IMR-90 (cell line): ENCODE results near the gene EPS15. TPM values are rescaled to one million over a fixed set of nuclear protein-coding genes. Genes with fewer than 3 reads are reported as not detected.

Experiments used
- ATAC-seq: fragments of 200-7000 bp; cut with Tn5 transposase; 2 replicates; pipeline ENCODE4 v1.9.1; 2020; ENCODE audit warnings: low read depth, mild to moderate bottlenecking, moderate library complexity
- BruUV-seq: library from RNA; stranded (reverse); fragments of 400-500 nt; replicated peaks from 2 replicates; lab custom pipeline; 2021; lab: Mats Ljungman, UMichigan
- CTCF ChIA-PET: fragments of 300-600 bp; formaldehyde crosslinking; extraction: SDS; loops from one replicate; lab custom pipeline; 2021; ENCODE audit warnings: antibody characterized with exemption; lab: Yijun Ruan, JAX
- POLR2A ChIA-PET: fragments of 300-600 bp; sonication (Branson Sonifier 250); formaldehyde crosslinking; loops from one replicate; lab custom pipeline; 2022; ENCODE audit warnings: antibody characterized with exemption; ENCODE audit not compliant: unreplicated experiment; lab: Charles Lee
- DNase-seq: peaks from one replicate; pipeline ENCODE4 v3.0.0; 2013
- H2AFZ ChIP-seq: replicated peaks from 2 replicates; pipeline ENCODE3; 2013; ENCODE audit warnings: low read length, mild to moderate bottlenecking; ENCODE audit not compliant: poor library complexity
- H2AK5ac ChIP-seq: 2 replicates; pipeline ENCODE4 v1.6.1; 2013; ENCODE audit warnings: low read depth, low read length, inconsistent platforms
- H2AK9ac ChIP-seq: replicated peaks from 2 replicates; pipeline ENCODE3; 2013; ENCODE audit warnings: mild to moderate bottlenecking, low read depth, low read length, moderate library complexity; ENCODE audit not compliant: poor library complexity
- H2BK120ac ChIP-seq: 2 replicates; pipeline ENCODE4 v1.6.1; 2013; ENCODE audit warnings: low read depth, low read length, inconsistent platforms
- H2BK15ac ChIP-seq: 3 replicates; pipeline ENCODE4 v1.6.1; 2013; ENCODE audit warnings: low read depth, low read length, inconsistent platforms
- H2BK20ac ChIP-seq: 2 replicates; pipeline ENCODE4 v1.6.1; 2013; ENCODE audit warnings: low read depth, mild to moderate bottlenecking, inconsistent platforms, low read length, moderate library complexity
- H2BK5ac ChIP-seq: 2 replicates; pipeline ENCODE4 v1.6.1; 2013; ENCODE audit warnings: mild to moderate bottlenecking, low read depth, low read length, inconsistent platforms; ENCODE audit not compliant: poor library complexity, severe bottlenecking
- H3K14ac ChIP-seq: replicated peaks from 2 replicates; pipeline ENCODE4 v1.6.1; 2013; ENCODE audit warnings: low read depth, low read length, inconsistent platforms
- H3K18ac ChIP-seq: 2 replicates; pipeline ENCODE4 v1.6.1; 2013; ENCODE audit warnings: low read depth, low read length, control low read depth
- H3K23ac ChIP-seq: 2 replicates; pipeline ENCODE4 v1.6.1; 2013; ENCODE audit warnings: low read depth, low read length, inconsistent platforms
- H3K27ac ChIP-seq: 2 replicates; pipeline ENCODE4 v1.5.1; 2013; ENCODE audit warnings: mild to moderate bottlenecking, control low read depth, low read length; ENCODE audit not compliant: insufficient read depth
- H3K27me3 ChIP-seq: 2 replicates; pipeline ENCODE4 v1.6.1; 2013; ENCODE audit warnings: low read length; ENCODE audit not compliant: control insufficient read depth, insufficient read depth
- H3K36me3 ChIP-seq: 2 replicates; pipeline ENCODE4 v1.6.1; 2013; ENCODE audit warnings: low read length, mixed read lengths; ENCODE audit not compliant: control insufficient read depth, insufficient read depth
- H3K4ac ChIP-seq: 2 replicates; pipeline ENCODE4 v1.6.1; 2013; ENCODE audit warnings: low read depth, low read length, inconsistent platforms
- H3K4me1 ChIP-seq: 2 replicates; pipeline ENCODE4 v1.6.1; 2013; ENCODE audit warnings: low read length, mixed read lengths; ENCODE audit not compliant: control insufficient read depth, insufficient read depth
- H3K4me2 ChIP-seq: 2 replicates; pipeline ENCODE4 v1.6.1; 2013; ENCODE audit warnings: low read depth, mild to moderate bottlenecking, control low read depth, low read length, moderate library complexity
- H3K4me3 ChIP-seq: 2 replicates; pipeline ENCODE4 v1.5.1; 2013; ENCODE audit warnings: low read depth, mild to moderate bottlenecking, control low read depth, low read length, moderate library complexity; ENCODE audit not compliant: insufficient read depth
- H3K56ac ChIP-seq: 2 replicates; pipeline ENCODE4 v1.6.1; 2013; ENCODE audit warnings: low read length, inconsistent platforms; ENCODE audit not compliant: insufficient read depth; ENCODE audit errors: extremely low read depth
- H3K79me1 ChIP-seq, 2 experiments: 2 replicates each; pipeline ENCODE4 v1.6.1; 2013; ENCODE audit warnings: low read length in 2 of 2, inconsistent platforms in 1 of 2, low read depth in 1 of 2
- H3K9ac ChIP-seq: 2 replicates; pipeline ENCODE4 v1.6.1; 2013; ENCODE audit warnings: low read depth, low read length, control low read depth
- H3K9me1 ChIP-seq: 2 replicates; pipeline ENCODE4 v1.6.1; 2013; ENCODE audit warnings: low read length, inconsistent platforms; ENCODE audit not compliant: insufficient read depth
- H3K9me3 ChIP-seq: 2 replicates; pipeline ENCODE4 v1.6.1; 2013; ENCODE audit warnings: low read length; ENCODE audit not compliant: control insufficient read depth, insufficient read depth
- H4K20me1 ChIP-seq: 2 replicates; pipeline ENCODE4 v1.6.1; 2013; ENCODE audit warnings: low read length, inconsistent platforms; ENCODE audit not compliant: insufficient read depth
- H4K5ac ChIP-seq: 2 replicates; pipeline ENCODE4 v1.6.1; 2013; ENCODE audit warnings: mild to moderate bottlenecking, low read depth, low read length, control low read depth
- H4K8ac ChIP-seq, 2 experiments: 2 replicates each; pipeline ENCODE4 v1.6.1; 2013; ENCODE audit warnings: low read depth in 2 of 2, low read length in 2 of 2, control low read depth in 1 of 2, inconsistent platforms in 1 of 2
- H4K91ac ChIP-seq: 2 replicates; pipeline ENCODE4 v1.6.1; 2013; ENCODE audit warnings: low read depth, low read length, inconsistent platforms; ENCODE audit not compliant: insufficient read depth
- CHD1 ChIP-seq: IDR thresholded peaks from 2 replicates; pipeline ENCODE4 v1.6.1; 2012; ENCODE audit warnings: low read depth, low read length, improper control_type of control experiment
- CTCF ChIP-seq: conservative IDR thresholded peaks from 2 replicates; pipeline ENCODE4 v1.5.1; 2012; ENCODE audit warnings: mild to moderate bottlenecking, low read depth, low read length, improper control_type of control experiment
- MAFK ChIP-seq: IDR thresholded peaks from 2 replicates; pipeline ENCODE4 v1.6.1; 2012; ENCODE audit warnings: low read depth, low read length, improper control_type of control experiment
- NFE2L2 ChIP-seq: fragments of 150-350 bp; IDR thresholded peaks from 2 replicates; pipeline ENCODE4 v1.6.1; 2016; ENCODE audit warnings: low read depth, mild to moderate bottlenecking, low read length
- USF2 ChIP-seq: fragments of 150-350 bp; IDR thresholded peaks from 2 replicates; pipeline ENCODE4 v1.6.1; 2017; ENCODE audit warnings: mild to moderate bottlenecking, antibody characterized with exemption, low read length, low read depth
- dilution Hi-C: fragments of 300-500 bp; cut with HindIII; formaldehyde crosslinking; loops from one replicate; pipeline ENCODE4 v1.14.3; 2018; ENCODE audit warnings: low sequenced_read_pairs; ENCODE audit not compliant: unreplicated experiment
- in situ Hi-C: fragments of 300-500 bp; cut with MboI; formaldehyde crosslinking; loops from 3 replicates; pipeline ENCODE4 v1.14.3; 2019; ENCODE audit warnings: low sequenced_read_pairs, inconsistent platforms, mixed read lengths
- intact Hi-C: fragments of 100-400 bp; cut with micrococcal nuclease; formaldehyde crosslinking; loops from 2 replicates; pipeline ENCODE4 v1.10.0; 2022
- polyA plus RNA-seq, 3 experiments: library from polyadenylated mRNA; depleted of rRNA; stranded (reverse); fragments of >200 nt; gene quantifications; 2 replicates each; pipeline ENCODE4 v1.2.3, GENCODE V29; 2012; ENCODE audit warnings: low replicate concordance in 1 of 3
- total RNA-seq: library from RNA; depleted of rRNA; stranded (reverse); fragments of >200 nt; gene quantifications from 2 replicates; pipeline ENCODE4 v1.2.3, GENCODE V29; 2012

Gene EPS15
- total and polyA plus RNA-seq, 2 of the 4 experiments (the other 2 are of a cell fraction): 17.6 to 38.0 TPM

DNA sequence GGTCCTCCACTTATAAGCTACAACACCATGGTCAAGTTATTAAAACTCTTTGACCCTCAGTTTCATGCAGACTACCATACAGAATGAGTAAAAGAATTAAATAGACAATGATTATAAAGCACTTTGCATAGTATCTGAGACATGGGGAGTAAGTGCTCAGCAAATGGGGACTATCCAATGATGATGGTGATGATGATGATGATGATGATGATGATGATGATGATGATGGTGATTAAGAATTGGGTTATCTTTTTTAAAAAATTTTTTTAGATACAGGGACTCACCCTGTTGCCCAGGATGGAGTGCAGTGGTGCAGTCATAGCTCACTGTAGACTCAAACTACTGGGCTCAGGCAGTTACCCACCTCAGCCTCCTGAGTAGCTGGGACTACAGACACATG lies 8.1 kb upstream of the EPS15 start:
- Histone ChIP-seq H2BK15ac (no peak overlapping the region), H3K27me3 (no peaks in the 10 kb centered on the region), H2AFZ (no peak overlapping the region), H3K36me3 (no peaks in the 10 kb centered on the region), H4K5ac (no peak overlapping the region), H3K56ac (no peak overlapping the region), H3K23ac (no peak overlapping the region), H3K9ac (no peak overlapping the region), H2AK5ac (no peak overlapping the region), H2BK5ac (no peak overlapping the region), H2BK120ac (no peak overlapping the region), H3K4me3 (no peak overlapping the region), H3K14ac (no peak overlapping the region), H3K4ac (no peak overlapping the region), H3K9me3 (no peaks in the 10 kb centered on the region), H3K4me1 (no peaks in the 10 kb centered on the region), H3K18ac (no peak overlapping the region), H3K4me2 (no peak overlapping the region), H3K27ac (no peak overlapping the region), H2BK20ac (no peak overlapping the region), H3K9me1 (no peaks in the 10 kb centered on the region), H4K8ac (no peak overlapping the region), H3K79me1 (no peaks in the 10 kb centered on the region), H2AK9ac (no peak overlapping the region), H4K91ac (no peak overlapping the region), H4K20me1 (no peaks in the 10 kb centered on the region)
- intact Hi-C loops: no loop called here
- POLR2A ChIA-PET: no interaction called here
- in situ Hi-C loops: no loop called here
- ATAC-seq (no peak), DNase-seq (no peak)
- no TSS peak for BruUV-seq
- TF ChIP-seq CHD1 (no peak), USF2 (no peak), NFE2L2 (no peak), CTCF (no peak), MAFK (no peak)
- dilution Hi-C loops: no loop called here
- CTCF ChIA-PET: no interaction called here
